Left ventricle myocardium inferior (tissue), 1 donor: ENCODE measurements around the gene CENPO. TPM values are rescaled to one million over a fixed set of nuclear protein-coding genes. Genes with fewer than 3 reads are reported as not detected.

ENCODE experiments used
- DNase-seq: peaks from one replicate; pipeline ENCODE4 v3.0.0-alpha.2; 2020
- H3K27ac ChIP-seq: fragments of 200-600 bp; replicated peaks from 2 replicates; pipeline ENCODE4 v1.8.0; 2021
- H3K27me3 ChIP-seq: fragments of 200-600 bp; 2 replicates; pipeline ENCODE4 v1.8.0; 2021; ENCODE audit warnings: low read depth
- H3K36me3 ChIP-seq: fragments of 200-600 bp; 2 replicates; pipeline ENCODE4 v1.8.0; 2021
- H3K4me1 ChIP-seq: fragments of 200-600 bp; 2 replicates; pipeline ENCODE4 v1.8.0; 2021
- H3K4me3 ChIP-seq: fragments of 200-600 bp; 2 replicates; pipeline ENCODE4 v1.8.0; 2021; ENCODE audit warnings: mild to moderate bottlenecking, moderate library complexity
- H3K9me3 ChIP-seq: fragments of 200-600 bp; replicated peaks from 2 replicates; pipeline ENCODE4 v1.8.0; 2021
- CTCF ChIP-seq: fragments of 200-600 bp; IDR thresholded peaks from 2 replicates; pipeline ENCODE4 v1.8.0; 2021; ENCODE audit warnings: antibody characterized with exemption, mild to moderate bottlenecking, borderline replicate concordance
- intact Hi-C: fragments of 100-400 bp; cut with micrococcal nuclease; formaldehyde crosslinking; loops from one replicate; pipeline ENCODE4 v1.11.0; 2022
- total RNA-seq: library from RNA; stranded (reverse); fragmentation: NEBNext Ultra II Directional; extraction: Animal tissue kit (Norgen Biotek cat#: 25700); gene quantifications from one replicate; pipeline ENCODE4 v1.2.1, GENCODE V29; 2021
- donor health status: DM: no; HTN: yes; CAD: no; lungs with severe emphysema.

CENPO gene
- total RNA-seq, 1 donor from 2014 or later: 2.2 TPM

GRCh38 chr2:24763843-24764242 is 29.4 kb upstream of the CENPO start:
- peaks cover 60% of the 10 kb centered on the region for H3K36me3 ChIP-seq
- DNase-seq: no peak

DNA sequence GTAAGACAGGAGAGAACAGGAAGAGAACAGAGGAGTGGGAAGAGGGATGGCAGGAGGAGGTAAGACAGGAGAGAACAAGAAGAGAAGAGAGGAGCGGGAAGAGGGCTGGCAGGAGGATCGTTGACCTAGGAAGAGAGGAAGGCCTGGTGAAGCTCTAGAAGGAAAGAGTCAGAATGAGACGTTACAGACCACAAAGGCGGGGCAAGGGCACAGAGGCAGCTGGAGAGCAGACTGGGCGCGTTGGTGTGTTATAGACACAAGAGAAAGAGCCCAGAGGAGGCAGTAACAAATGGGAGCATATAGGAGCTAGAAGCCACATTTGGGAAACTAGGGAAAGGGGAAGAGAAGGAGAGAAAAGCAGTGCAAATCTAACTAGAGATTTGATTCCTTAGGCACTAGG is 26.6 kb upstream of the CENPO start:
- Histone ChIP-seq H3K27me3 (no peaks in the 10 kb centered on the region), H3K27ac (peak overlapping the region; percentile 38), H3K9me3 (no peaks in the 10 kb centered on the region), H3K36me3 (peaks cover 54% of the 10 kb centered on the region), H3K4me1 (peaks cover 22% of the 10 kb centered on the region), H3K4me3 (no peak overlapping the region)
- no peak for TF ChIP-seq CTCF
- intact Hi-C loops: no loop called here
- no peak for DNase-seq

More at GRCh38 chr2:24763843-24764242, 29.4 kb upstream of the CENPO start:
- no peak for TF ChIP-seq CTCF
- H3K9me3 ChIP-seq: no peaks in the 10 kb centered on the region
- peaks cover 20% of the 10 kb centered on the region for H3K4me1 ChIP-seq
- intact Hi-C loops: no loop called here
- no peak overlapping the region for H3K27ac ChIP-seq
- H3K27me3 ChIP-seq: no peaks in the 10 kb centered on the region
- no peak overlapping the region for H3K4me3 ChIP-seq

DNA sequence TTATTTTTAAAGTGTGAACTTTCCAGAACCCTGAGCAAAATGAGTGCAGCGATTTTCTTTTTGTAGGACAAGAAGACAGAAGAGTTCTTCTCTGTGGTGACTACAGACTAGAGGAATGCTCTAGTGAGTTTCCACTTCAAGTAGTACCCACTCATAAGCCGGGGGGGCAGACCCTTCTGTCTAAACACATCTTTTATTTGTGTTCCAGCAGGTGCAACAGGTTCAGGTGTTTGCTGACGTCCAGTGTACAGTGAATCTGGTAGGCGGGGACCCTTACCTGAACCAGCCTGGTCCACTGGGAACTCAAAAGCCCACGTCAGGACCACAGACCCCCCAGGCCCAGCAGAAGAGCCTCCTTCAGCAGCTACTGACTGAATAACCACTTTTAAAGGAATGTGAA is 25.2 kb upstream of the CENPO start:
- no peak for TF ChIP-seq CTCF
- intact Hi-C loops: no loop called here
- Histone ChIP-seq H3K27me3 (no peaks in the 10 kb centered on the region), H3K9me3 (no peaks in the 10 kb centered on the region), H3K36me3 (peaks cover 40% of the 10 kb centered on the region), H3K4me3 (no peak overlapping the region), H3K4me1 (peaks cover 14% of the 10 kb centered on the region), H3K27ac (peak overlapping the region; percentile 53)
- DNase-seq: no peak

DNA sequence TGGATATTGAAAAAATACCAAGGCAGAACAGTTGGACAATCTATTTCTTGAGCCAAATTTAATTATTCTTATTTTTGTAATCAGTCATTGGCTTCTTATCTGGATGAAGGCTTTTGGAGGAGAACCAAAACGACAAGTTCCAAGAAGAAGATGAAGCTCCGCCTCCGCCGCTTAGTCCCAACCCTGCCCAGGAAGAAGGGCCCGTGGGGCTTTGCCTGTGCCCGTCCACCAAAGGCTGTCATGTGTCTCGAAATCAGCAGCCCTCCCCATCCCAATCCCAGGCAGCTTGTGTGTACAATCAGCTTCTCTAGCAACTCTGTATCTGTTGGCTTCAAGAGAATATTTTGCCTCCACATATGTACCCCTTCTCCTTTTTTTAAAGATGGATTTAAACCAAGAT is 24.6 kb upstream of the CENPO start:
- peaks cover 38% of the 10 kb centered on the region for H3K36me3 ChIP-seq
- peaks cover 14% of the 10 kb centered on the region for H3K4me1 ChIP-seq
- no peak overlapping the region for H3K4me3 ChIP-seq
- DNase-seq: peak; percentile 61
- peak overlapping the region; percentile 53 for H3K27ac ChIP-seq
- H3K27me3 ChIP-seq: no peaks in the 10 kb centered on the region
- intact Hi-C loops: no loop called here
- H3K9me3 ChIP-seq: no peaks in the 10 kb centered on the region
- TF ChIP-seq CTCF: no peak

DNA sequence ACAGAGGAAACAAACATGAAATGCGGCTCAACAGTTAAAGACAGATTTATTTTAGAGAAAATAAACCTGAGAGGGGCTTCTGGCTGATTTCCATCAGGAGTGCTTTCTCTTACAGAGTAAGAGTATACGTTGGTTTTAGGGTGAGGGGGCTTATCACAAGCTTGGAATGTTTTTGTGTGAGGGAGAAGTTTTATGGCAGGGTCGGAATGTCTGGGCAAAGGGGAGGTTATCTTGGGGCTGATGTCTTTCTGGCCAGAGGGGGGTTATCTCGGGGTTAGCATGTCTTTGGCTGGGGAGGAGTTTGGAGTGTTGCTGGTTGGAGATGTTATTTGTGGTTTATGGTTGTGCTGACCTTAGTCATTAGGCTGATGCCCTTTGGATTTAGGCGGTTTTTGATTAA is 22.2 kb upstream of the CENPO start:
- Histone ChIP-seq H3K27me3 (no peaks in the 10 kb centered on the region), H3K27ac (no peak overlapping the region), H3K9me3 (no peaks in the 10 kb centered on the region), H3K36me3 (peaks cover 26% of the 10 kb centered on the region), H3K4me1 (peaks cover 14% of the 10 kb centered on the region), H3K4me3 (no peak overlapping the region)
- no peak for TF ChIP-seq CTCF
- intact Hi-C loops: no loop called here
- DNase-seq: no peak
